MCF 10A (cell line): ENCODE measurements around the gene FOLR2. TPM values are rescaled to one million over a fixed set of nuclear protein-coding genes. Genes with fewer than 3 reads are reported as not detected.

Source experiments
- BruUV-seq: library from RNA; stranded (reverse); fragments of 400-500 nt; replicated peaks from 2 replicates; lab custom pipeline; 2021; lab: Mats Ljungman, UMichigan
- CTCF ChIA-PET: fragments of 300-600 bp; sonication (Branson Sonifier 250); formaldehyde crosslinking; extraction: SDS; loops from one replicate; lab custom pipeline; 2021; ENCODE audit warnings: antibody characterized with exemption, inconsistent platforms; lab: Yijun Ruan, JAX
- POLR2A ChIA-PET: fragments of 300-600, 350-650 bp; sonication (Branson Sonifier 250); formaldehyde crosslinking; extraction: SDS; loops from one replicate; lab custom pipeline; 2020; ENCODE audit warnings: antibody characterized with exemption, inconsistent platforms; lab: Yijun Ruan, JAX
- DNase-seq: peaks from one replicate; pipeline ENCODE4 v3.0.0-alpha.2; 2018; ENCODE audit not compliant: unreplicated experiment
- H3K27ac Mint-ChIP-seq: one replicate; pipeline ENCODE4 v1.8.0; 2022; ENCODE audit warnings: mild to moderate bottlenecking, low read depth, mixed read lengths; ENCODE audit not compliant: unreplicated experiment
- H3K27me3 Mint-ChIP-seq: one replicate; pipeline ENCODE4 v1.8.0; 2022; ENCODE audit warnings: mixed read lengths; ENCODE audit not compliant: insufficient read depth, unreplicated experiment
- H3K36me3 Mint-ChIP-seq: one replicate; pipeline ENCODE4 v1.8.0; 2022; ENCODE audit warnings: mild to moderate bottlenecking, moderate library complexity, mixed read lengths; ENCODE audit not compliant: insufficient read depth, unreplicated experiment
- H3K4me1 Mint-ChIP-seq: one replicate; pipeline ENCODE4 v1.8.0; 2022; ENCODE audit warnings: mixed read lengths; ENCODE audit not compliant: insufficient read depth, unreplicated experiment
- H3K4me3 Mint-ChIP-seq: one replicate; pipeline ENCODE4 v1.8.0; 2022; ENCODE audit warnings: mild to moderate bottlenecking, moderate library complexity, mixed read lengths; ENCODE audit not compliant: unreplicated experiment
- H3K9me3 Mint-ChIP-seq: one replicate; pipeline ENCODE4 v1.8.0; 2022; ENCODE audit warnings: mixed read lengths; ENCODE audit not compliant: unreplicated experiment
- intact Hi-C: fragments of 100-400 bp; cut with micrococcal nuclease; formaldehyde crosslinking; loops from 2 replicates; pipeline ENCODE4 v1.14.1; 2022
- total RNA-seq: library from RNA; stranded (reverse); gene quantifications from 2 replicates; pipeline ENCODE4 v1.2.3, GENCODE V29; 2022
- TF ChIP-seq, protein P1 (sequence below): fragments of 200-600 bp; IDR thresholded peaks from one replicate; pipeline ENCODE4 v1.8.0; 2022; ENCODE audit warnings: antibody characterized with exemption, mild to moderate bottlenecking; ENCODE audit not compliant: unreplicated experiment

FOLR2 gene
- total RNA-seq, 1 experiment from 2014 or later = not detected

DNA sequence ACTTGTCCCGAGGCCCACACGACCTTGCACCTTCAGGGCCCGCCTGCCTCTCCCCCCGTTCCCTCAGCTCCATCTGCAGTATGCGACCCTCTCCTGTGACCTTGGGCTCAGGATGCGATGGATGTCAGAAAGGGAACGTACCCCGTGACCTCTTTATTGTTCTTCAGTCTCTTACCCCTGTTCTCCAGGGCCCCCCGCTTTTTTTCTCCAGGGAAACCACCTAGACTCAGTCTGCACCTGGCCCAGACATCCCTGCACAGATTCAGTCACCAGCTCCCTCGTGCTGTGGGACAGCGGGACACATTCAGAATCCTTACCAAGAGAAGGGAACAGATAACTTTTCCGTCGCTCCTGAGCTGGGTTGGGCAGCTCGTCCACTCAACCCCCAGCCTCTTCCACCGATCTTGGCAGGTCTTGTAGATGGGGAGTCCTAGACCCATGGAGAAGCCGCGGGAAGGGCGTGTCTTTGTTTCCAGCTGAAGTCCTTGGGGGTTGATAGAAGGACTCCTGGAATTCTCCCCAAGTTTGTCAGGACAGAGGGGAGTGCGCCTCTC, 28.7 kb downstream of the FOLR2 start:
- Mint-ChIP-seq H3K27me3 (no peaks in the 10 kb centered on the region), H3K9me3 (no peaks in the 10 kb centered on the region), H3K4me1 (no peaks in the 10 kb centered on the region), H3K36me3 (no peaks in the 10 kb centered on the region), H3K4me3 (no peak overlapping the region), H3K27ac (no peak overlapping the region)
- ChIA-PET CTCF (interaction anchor here (0.7 kb wide), 1 partner anchor 202 kb away, joined by 3 read pairs; no protein-coding TSS in a partner anchor), POLR2A (interaction anchor here (1.2 kb wide), 1 partner anchor 20 kb away, joined by 3 read pairs; the partner anchor contains the start of gene INPPL1)
- DNase-seq = no peak
- intact Hi-C loops = loop anchor here (5.0 kb wide), 1 partner anchor 167 kb away; no protein-coding TSS in a partner anchor
- BruUV-seq = no TSS peak
- TF ChIP-seq, protein P1, sequence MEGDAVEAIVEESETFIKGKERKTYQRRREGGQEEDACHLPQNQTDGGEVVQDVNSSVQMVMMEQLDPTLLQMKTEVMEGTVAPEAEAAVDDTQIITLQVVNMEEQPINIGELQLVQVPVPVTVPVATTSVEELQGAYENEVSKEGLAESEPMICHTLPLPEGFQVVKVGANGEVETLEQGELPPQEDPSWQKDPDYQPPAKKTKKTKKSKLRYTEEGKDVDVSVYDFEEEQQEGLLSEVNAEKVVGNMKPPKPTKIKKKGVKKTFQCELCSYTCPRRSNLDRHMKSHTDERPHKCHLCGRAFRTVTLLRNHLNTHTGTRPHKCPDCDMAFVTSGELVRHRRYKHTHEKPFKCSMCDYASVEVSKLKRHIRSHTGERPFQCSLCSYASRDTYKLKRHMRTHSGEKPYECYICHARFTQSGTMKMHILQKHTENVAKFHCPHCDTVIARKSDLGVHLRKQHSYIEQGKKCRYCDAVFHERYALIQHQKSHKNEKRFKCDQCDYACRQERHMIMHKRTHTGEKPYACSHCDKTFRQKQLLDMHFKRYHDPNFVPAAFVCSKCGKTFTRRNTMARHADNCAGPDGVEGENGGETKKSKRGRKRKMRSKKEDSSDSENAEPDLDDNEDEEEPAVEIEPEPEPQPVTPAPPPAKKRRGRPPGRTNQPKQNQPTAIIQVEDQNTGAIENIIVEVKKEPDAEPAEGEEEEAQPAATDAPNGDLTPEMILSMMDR = no peak

DNA sequence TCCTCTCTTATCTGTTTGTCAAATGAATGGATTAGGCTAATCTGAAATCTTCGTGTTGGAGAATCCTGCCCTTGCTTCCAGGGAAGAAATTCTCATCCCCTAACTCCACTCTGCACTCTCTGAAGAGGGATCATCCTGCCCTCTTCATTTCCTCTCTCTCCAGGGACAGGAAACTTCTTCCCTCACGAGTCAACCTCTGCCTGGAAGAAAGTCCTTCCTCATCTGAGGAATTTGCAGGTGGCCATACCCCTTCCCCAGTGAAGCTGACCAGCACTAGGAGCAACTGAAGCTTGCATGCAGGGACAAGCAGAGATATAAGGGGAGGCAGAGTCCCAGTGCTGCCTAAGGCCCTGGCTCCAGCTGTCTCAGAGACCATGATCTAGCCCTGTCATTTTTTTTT, 31.0 kb downstream of the FOLR2 start:
- Mint-ChIP-seq H3K4me1 (no peaks in the 10 kb centered on the region), H3K27ac (no peak overlapping the region), H3K9me3 (no peaks in the 10 kb centered on the region), H3K4me3 (no peak overlapping the region), H3K36me3 (no peaks in the 10 kb centered on the region), H3K27me3 (no peaks in the 10 kb centered on the region)
- POLR2A ChIA-PET = interaction anchor here (0.5 kb wide), 1 partner anchor 285 kb away, joined by 3 read pairs; no protein-coding TSS in a partner anchor
- CTCF ChIA-PET = interaction anchor here (1.2 kb wide), 1 partner anchor 10 kb away, joined by 3 read pairs; no protein-coding TSS in a partner anchor
- TF ChIP-seq, protein P1 = no peak
- no peak for DNase-seq
- no TSS peak for BruUV-seq
- intact Hi-C loops = loop anchor here (5.0 kb wide), 1 partner anchor 165 kb away; no protein-coding TSS in a partner anchor

DNA sequence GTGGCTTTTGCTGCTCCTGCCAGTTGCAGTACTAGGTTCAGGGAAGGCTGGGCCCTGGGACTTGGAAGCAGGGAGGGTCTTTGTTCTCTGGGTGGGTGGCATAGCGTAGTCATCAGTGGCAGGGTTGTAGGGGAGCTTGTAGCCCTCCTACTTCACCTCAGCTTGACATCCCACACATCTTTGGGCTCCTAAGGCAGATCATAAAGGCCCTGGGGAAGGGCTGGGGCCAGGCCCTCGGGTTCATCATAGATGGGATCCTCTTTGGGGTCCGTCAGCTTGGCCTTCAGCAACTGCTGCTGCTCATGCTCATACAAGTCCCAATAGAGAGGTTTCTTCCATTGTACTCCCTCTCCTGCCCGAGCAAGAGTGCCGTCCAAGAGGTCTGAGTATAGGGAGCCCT, 33.4 kb downstream of the FOLR2 start:
- H3K27me3 Mint-ChIP-seq = peaks cover 11% of the 10 kb centered on the region
- TF ChIP-seq, protein P1 = no peak

DNA sequence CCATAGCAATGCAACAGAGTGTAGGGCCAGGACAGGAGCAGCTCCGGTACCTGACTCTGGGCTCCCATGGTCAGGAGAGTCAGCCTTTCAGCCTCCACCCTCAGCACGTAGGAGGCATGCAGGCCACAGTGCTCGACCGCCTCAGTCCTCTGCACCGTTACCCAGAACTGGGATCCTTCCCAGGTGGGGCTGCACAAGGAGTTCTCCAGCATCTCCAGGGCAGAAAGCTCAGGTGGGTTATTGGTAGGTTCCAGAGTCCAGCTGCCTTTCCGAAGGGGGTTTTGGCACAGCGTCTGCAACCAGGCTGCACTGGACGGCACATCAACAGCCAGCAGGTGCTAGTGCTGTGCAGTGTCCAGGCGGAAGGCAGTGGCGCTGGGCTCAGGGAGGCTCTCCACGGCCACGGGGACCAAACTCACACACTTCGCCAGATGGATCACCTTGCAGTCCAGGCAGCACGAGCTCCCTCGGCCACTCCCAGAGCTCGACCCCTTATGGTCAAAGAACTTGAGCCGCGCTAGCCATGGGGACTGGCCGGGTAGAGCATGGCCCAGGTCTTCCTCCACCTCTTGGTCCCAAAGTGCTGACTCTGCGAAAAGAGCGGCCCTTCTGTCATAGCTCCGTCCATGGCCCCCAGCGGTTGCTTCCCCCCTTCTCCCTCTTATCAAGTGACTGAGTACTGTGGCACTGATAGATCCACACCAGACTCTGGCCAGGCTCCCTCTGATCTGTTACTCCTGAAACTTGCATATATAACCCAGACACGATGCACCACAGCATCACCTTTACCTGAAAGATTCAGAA, 34.3 kb downstream of the FOLR2 start:
- intact Hi-C loops = no loop called here
- H3K27me3 Mint-ChIP-seq = peaks cover 20% of the 10 kb centered on the region
- BruUV-seq = no TSS peak
- H3K4me3 Mint-ChIP-seq = no peak overlapping the region
- CTCF ChIA-PET = interaction anchor here (0.6 kb wide), 1 partner anchor 13 kb away, joined by 4 read pairs; no protein-coding TSS in a partner anchor
- no peak for DNase-seq
- H3K9me3 Mint-ChIP-seq = no peaks in the 10 kb centered on the region
- no peaks in the 10 kb centered on the region for H3K36me3 Mint-ChIP-seq
- TF ChIP-seq, protein P1 = no peak
- POLR2A ChIA-PET = no interaction called here
- no peaks in the 10 kb centered on the region for H3K4me1 Mint-ChIP-seq
- no peak overlapping the region for H3K27ac Mint-ChIP-seq

More for the DNA sequence above, 33.4 kb downstream of the FOLR2 start:
- no peak for DNase-seq
- Mint-ChIP-seq H3K36me3 (no peaks in the 10 kb centered on the region), H3K27ac (no peak overlapping the region), H3K4me3 (no peak overlapping the region), H3K4me1 (no peaks in the 10 kb centered on the region), H3K9me3 (no peaks in the 10 kb centered on the region)
- CTCF ChIA-PET = no interaction called here
- no TSS peak for BruUV-seq
- POLR2A ChIA-PET = no interaction called here
- intact Hi-C loops = loop anchor here (5.0 kb wide), 1 partner anchor 162 kb away; no protein-coding TSS in a partner anchor
